Renal cortical epithelial cell (primary cell): ENCODE data around the gene GPR149. TPM values are rescaled to one million over a fixed set of nuclear protein-coding genes. Genes with fewer than 3 reads are reported as not detected.
"Not testable (repeated sequence)": the region's sequence is repeated elsewhere in the genome, so short reads cannot be mapped to it uniquely, and the experiment has no call there.

Experiments
- DNase-seq: peaks from one replicate; pipeline ENCODE4 v3.0.0-alpha.2; 2011; ENCODE audit warnings: low read depth
- total RNA-seq: library from RNA; depleted of rRNA; stranded (reverse); fragments of >200 nt; gene quantifications from 2 replicates; pipeline ENCODE4 v1.2.3, GENCODE V29; 2014

Gene GPR149
- not detected in 2 replicates for total RNA-seq

DNA sequence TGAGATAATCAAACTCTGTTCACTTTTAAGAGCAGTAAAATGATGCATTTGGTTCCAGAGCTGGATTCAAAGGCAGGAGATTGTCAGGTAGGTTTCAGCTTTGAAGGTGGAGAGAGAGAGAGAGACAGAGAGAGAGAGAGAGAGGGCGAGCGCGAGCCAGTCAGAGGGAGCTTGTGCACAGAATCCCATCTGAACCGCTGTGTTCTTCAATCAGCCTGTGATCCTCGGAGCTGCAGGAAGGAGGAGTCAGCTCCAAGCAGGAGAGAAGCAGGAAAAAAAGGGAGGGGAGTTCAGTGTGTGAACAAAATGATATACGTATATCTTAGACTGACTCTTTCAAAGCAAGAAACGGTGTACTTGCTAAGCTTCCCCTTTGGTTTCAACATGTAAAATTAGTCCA lies at the start of gene GPR149:
Gene GPR149 (minus strand): TSS at position 177 of the 400 bp plus-strand sequence. CDS start 575 bp downstream, outside the sequence.
- peak; percentile 1 for DNase-seq

GRCh38 chr3:154473769-154474168 lies 43.8 kb upstream of the GPR149 start:
- DNase-seq, result no peak

DNA sequence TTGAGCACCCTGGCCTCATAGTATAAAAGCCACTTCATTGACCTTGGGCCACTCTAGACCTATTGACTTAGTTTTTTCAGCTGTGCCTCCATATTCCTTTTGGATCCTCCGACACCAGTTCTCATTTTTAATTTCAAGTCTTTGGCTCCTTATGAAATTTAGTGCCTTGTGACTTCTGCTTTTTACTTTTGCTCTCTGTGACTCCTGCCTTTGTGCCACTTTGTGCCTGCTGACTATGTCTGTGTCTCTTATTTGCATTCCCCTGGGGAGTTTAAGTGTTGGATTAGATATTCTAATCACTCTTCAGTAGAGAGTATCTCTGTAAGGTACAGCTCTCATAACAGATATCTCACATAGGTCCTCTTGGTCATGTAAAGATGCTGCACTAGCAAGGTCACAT lies 39.6 kb upstream of the GPR149 start:
- no peak for DNase-seq

GRCh38 chr3:154464440-154465190 lies 34.6 kb upstream of the GPR149 start:
- no peak for DNase-seq

DNA sequence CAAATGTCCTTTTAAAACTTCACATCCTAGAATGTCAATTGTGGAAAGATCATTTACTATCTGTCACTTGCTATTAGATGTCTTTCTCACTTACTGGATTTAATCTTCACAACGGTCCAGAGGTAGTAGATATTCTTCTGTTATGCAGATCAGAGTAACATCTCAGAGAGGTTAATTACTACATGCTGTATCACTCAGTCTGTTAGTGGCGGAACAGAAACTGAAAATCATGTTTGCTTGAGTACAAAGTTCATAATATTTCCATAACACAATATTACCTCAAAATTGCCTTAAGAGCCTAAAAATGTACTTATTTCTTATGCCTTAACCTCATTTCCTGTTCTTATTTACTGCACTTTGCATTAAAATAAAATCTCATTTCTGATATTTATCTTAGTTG lies 28.6 kb upstream of the GPR149 start:
- DNase-seq, result no peak

GRCh38 chr3:154439081-154439480 lies 9.1 kb upstream of the GPR149 start:
- not testable (repeated sequence) for DNase-seq

GRCh38 chr3:154431043-154431442 lies 1.1 kb upstream of the GPR149 start:
- no peak for DNase-seq

DNA sequence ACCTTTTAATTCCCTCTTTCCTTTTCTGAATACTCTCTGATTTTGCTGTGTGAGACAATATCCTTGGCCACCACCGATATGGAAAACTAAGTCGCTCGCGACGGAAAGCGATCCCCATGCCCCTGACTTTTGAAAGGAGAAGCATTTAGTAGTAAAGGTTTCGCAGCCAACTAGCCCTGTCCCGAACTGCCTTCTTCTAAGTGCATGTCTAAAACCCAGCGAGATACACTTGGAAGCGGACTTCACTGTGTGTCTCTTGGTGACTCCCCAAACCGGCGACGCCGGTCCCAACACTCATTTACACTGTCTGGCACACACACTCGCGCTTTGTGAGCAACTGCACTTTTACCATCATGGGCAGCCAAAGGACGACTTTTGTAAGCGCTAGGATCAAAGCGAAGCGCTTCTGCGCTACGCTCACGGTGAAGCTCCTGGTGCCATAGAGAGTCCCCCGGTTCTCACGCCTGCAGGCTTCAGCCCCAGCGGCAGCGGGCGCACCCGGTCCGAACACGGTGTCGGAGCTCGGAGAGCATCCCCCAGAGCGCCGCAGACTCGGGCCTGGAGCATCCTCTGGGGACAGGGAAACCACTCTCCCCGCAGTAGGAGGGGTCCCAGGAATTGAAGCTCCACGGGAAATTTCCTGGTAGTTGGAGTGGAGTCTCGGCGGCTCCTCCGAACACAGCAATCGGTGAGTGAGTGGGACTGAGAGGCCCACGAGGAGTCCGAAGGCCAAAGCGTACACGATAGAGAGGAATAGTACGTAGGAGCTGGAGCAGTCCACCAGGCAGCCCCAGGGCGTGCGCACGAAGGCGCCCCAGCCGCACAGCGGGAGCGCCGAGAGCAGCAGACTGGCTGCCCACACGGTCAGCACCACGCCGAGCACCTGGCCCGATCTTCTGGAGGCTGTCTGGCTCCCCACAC lies 1.4 kb downstream of the GPR149 start:
- no peak for DNase-seq

- DNase-seq, result no peak
Measured at GRCh38 chr3:154427685-154428285, 2.2 kb downstream of the GPR149 start.

- no peak for DNase-seq
Measured at GRCh38 chr3:154422694-154423093, 7.3 kb downstream of the GPR149 start.

DNA sequence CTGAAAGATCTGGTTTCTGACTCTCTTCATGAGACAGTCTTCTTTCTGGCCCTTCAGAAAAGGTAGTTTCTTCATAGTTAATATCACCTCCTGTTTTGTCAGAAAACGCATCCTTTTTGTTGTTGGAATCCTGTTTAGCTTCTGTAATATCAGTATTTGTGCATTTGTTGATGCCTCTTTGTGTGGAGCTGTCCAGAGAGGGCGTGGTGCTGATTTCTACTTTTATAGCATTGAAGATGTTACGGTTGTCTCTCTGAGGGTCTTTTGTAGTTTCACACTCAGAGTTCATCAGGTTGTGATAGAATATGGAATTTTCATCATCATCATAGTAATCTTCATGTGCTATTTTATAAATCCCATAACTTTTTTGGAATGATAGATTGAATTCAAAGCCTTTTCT lies 8.9 kb downstream of the GPR149 start:
- DNase-seq, result peak; percentile 1

DNA sequence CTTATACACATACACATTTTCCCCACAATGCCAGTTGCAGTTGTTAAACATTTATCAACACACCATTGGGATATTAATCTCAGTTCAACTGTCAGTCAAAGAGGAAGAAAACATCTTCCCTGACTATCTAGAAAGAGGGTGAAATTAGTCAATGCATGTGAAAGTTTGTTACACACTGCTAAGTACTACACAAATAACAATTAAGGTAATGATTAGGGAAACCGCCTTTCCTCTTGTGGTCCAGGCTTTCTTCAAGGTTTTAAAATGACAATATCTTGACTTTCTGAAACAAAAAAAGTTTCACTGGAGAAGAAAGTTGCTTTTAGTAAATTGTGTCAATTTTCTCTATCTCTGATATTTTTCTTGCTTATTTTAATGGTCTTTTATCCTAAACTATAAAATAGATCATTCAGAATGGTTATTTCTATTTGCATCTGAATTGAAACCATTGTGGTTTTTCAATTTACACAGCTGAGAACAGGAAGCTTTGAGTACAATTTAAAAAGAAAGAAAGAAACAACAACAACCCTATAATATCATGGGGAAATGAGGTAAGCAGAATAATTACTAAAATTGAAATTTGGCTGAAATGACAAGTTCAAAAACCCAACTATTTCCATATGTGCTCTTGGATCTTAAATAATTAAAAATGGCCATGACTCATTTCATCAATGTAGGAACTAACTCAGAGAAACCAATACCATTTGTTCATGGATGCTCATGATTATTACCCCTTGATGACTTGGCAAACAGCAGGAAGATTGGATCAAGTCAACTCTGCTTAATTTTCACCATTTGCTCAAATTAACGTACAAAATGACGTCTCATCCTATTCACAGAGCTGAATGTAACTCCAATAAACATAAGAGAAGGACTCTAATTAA lies 31.7 kb downstream of the GPR149 start:
- DNase-seq, result no peak

DNA sequence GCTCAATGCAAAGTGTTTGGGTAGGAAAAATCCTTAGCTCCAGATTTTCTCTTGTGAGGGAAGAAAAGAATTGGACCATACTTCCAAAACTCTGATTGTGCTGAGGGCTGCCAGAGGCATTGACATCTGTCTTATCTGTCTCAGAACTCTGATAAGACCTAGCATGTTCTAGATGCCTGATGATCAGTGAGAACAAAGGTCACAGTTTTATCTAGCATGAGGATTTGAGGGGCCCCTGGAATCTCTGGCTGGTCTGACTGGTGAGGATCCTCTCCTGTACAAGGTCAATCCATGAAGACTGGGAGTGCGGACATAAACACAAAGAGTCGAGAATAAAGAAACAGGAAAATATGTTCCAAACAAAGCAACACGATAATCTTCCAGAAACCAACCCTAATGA lies 40.1 kb downstream of the GPR149 start:
- no peak for DNase-seq

- DNase-seq, result no peak
Measured at GRCh38 chr3:154384479-154384878, 45.5 kb downstream of the GPR149 start.

DNA sequence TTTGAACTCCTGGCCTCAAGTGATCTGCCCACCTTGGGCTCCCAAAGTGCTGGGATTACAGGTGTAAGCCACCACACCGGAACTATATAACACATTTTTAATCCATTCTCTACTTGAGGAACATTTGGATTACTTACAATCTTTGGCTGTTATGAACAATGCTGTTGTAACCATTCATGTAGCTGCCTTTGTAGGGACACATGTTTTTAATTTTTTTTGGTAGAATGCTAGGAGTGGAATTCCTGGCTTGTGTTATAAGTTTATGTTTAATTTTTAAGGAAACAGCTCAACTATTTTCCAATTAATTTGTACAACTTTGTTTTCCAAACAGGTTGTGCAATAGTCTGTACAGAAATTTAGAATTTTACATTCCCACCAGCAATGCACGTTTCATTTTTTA lies 51.7 kb downstream of the GPR149 start:
- no peak for DNase-seq

DNA sequence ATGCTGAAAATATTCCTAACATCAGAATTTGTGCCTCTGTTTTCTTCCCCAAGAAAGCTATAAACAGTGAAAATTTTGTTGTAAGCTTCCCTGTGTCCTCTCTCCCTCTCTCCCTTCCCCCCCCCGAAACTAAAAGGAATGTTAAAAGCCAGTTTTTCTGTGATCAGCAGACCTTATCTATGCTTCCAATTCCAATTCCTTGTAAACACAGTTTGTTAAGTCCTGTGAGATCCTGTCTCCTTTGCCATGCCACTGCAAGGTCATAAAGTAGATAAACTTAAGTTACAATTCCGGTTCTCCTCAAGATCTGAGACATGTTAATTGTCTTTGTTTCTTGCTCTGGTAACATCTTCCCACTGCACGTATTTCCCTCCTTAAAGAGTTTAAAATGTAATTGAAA lies 62.8 kb downstream of the GPR149 start:
- no peak for DNase-seq

- peak; percentile 15 for DNase-seq
Measured at GRCh38 chr3:154364849-154365248, 65.1 kb downstream of the GPR149 start.

GRCh38 chr3:154361099-154361498 lies 68.9 kb downstream of the GPR149 start:
- DNase-seq, result no peak

DNA sequence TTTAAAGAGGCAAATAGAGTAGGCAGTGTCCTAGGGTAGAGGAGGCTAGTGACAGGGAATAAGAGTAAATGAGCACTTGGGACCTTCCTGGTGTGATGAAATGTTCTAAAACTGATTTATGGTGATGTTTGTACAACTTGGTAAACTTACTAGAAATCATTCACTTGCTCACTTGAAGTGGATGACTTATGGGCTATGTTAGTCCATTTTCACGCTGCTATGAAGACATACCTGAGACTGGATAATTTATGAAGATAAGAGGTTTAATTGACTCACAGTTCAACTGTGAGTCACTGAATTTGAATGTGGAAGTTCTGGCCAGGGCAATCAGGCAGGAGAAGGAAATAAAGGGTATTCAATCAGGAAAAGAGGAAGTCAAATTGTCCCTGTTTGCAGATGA lies 74.0 kb downstream of the GPR149 start:
- peak; percentile 69 for DNase-seq

DNA sequence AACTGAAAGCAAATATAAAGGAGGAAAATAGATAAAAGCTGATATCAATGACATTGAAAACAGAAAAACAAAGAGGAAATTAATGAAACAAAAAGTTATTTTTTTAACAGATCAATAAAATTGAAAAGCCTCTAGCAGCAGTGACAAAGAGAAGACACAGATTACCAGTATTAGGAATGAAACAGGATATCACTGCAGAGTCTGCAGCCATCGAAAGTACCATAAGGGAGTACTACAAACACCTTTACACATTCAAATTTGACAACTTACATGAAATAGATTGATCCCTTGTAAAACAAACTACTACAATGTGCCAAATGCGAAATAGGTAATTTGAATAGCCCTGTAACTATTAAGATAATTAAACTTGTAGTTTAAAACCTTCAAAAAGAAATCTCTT lies 80.8 kb downstream of the GPR149 start:
- no peak for DNase-seq

GRCh38 chr3:154345422-154346122 lies 84.4 kb downstream of the GPR149 start:
- no peak for DNase-seq
